Measurements from ENCODE around the gene NCOA7. TPM values are rescaled to one million over a fixed set of nuclear protein-coding genes. Genes with fewer than 3 reads are reported as not detected.

Gene NCOA7
- total and polyA plus RNA-seq, 8 donors: 7.4 to 66.7 (median 14.1) TPM

DNA sequence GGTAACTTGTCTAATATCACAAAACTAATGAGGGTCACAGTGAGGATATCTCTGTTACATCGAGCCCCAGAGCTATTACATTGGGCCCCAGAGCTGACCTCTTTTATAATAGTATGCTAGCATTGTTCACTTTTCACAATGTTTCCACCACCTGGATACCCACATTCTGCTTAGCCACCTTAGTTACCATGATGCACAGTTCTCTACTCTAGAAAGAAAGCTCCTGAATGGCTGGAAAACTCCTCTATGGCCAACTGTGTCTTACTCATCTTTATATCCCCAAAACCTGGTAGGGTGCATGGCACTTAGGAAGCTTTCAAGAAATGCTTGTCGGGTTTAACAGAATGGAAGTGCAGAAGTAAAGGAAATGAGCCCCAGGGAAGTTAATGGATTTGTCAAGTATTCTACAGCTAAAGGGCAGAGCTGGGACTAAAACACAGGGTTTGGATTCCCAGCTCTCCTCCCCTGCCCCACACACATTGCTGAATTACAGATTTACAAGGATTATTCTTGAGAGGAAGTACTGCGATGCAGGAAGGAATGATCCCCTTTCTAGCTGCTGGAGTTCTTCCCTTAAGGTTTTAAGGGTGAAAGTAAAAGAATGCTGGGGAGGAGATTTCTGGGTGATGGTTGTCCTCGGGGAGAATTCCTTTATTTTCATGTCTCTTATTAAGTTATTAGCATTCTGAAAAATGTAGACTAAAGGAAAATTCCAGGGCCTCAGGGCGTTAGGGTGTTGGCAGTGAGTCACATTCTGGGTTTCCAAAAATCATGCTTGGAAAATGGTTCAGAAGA is 149.7 kb downstream of the NCOA7 start:
- 70 to 76% methylated on average over 5 of the region's 5 CpGs for WGBS, 2 donors
- no peak for ATAC-seq
- no peak for FAIRE-seq
- TF ChIP-seq, protein P1, sequence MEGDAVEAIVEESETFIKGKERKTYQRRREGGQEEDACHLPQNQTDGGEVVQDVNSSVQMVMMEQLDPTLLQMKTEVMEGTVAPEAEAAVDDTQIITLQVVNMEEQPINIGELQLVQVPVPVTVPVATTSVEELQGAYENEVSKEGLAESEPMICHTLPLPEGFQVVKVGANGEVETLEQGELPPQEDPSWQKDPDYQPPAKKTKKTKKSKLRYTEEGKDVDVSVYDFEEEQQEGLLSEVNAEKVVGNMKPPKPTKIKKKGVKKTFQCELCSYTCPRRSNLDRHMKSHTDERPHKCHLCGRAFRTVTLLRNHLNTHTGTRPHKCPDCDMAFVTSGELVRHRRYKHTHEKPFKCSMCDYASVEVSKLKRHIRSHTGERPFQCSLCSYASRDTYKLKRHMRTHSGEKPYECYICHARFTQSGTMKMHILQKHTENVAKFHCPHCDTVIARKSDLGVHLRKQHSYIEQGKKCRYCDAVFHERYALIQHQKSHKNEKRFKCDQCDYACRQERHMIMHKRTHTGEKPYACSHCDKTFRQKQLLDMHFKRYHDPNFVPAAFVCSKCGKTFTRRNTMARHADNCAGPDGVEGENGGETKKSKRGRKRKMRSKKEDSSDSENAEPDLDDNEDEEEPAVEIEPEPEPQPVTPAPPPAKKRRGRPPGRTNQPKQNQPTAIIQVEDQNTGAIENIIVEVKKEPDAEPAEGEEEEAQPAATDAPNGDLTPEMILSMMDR (IDR thresholded peaks at IDR 0.05): no peak
- H3K36me3 ChIP-seq: no peaks in the 10 kb centered on the region
- H3K9me3 ChIP-seq: no peaks in the 10 kb centered on the region
- H3K27ac ChIP-seq: no peak overlapping the region
- peaks cover 17 to 40% (median 35%) of the 10 kb centered on the region in 3 donors for H3K4me1 ChIP-seq
- no peak for DNase-seq
- H3K27me3 ChIP-seq: no peaks in the 10 kb centered on the region
- no peak overlapping the region for H3K4me3 ChIP-seq
- intact Hi-C loops (cut with DNase I): no loop called here

DNA sequence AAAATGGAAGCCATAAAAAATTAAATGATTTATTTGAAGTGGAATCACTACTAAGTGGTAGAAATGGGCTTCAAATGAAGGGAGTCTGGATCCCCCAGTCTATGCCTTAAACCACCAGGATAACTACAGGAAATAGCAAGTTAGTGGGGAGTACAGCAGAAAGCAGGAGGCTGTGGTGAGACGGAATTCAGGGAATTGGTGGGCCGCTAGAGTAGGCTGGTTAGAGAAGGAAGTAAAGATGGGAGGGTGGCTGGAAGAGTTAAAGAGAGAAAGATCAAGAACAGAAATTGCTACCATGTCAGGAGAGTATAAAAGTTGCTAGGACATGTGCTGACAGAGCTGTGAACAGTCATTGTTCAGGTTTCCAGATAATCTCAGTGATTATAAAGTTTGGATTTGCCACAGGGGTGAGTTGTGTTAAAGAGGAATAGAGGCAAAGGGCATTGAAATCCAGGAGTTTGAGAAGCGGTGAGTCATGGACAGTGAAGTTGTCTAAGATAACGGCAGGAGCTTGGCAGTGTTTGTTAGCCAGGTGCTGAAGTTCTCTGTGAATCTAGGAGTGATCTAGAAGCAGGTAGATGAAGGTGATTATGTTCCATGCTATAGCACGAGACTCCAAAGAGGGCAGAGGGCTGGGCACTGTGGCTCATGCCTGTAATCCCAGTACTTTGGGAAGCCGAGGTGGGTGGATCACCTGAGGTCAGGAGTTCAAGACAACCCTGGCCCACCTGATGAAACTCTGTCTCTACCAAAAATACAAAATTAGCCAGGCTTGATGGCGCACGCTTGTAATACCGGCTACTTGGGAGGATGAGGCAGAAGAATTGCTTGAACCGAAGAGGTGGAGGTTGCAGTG is 152.1 kb downstream of the NCOA7 start:
- H3K27ac ChIP-seq: peak overlapping the region; percentile 36 to 95 (median 67)
- TF ChIP-seq, protein P1 (IDR thresholded peaks at IDR 0.05): no peak
- peaks cover 20 to 56% (median 46%) of the 10 kb centered on the region in 3 donors for H3K4me1 ChIP-seq
- H3K4me3 ChIP-seq: no peak overlapping the region
- no peaks in the 10 kb centered on the region for H3K36me3 ChIP-seq
- whole genome bisulfite sequencing, 2 donors: 67 to 69% methylated on average over 10 of the region's 10 CpGs
- no peaks in the 10 kb centered on the region for H3K27me3 ChIP-seq
- DNase-seq (peak in 4 of 6 donors; percentile 30 to 67 (median 51)), ATAC-seq (peak; percentile 67 to 77 (median 72)), FAIRE-seq (no peak)
- H3K9me3 ChIP-seq: no peaks in the 10 kb centered on the region
- intact Hi-C loops (cut with DNase I): no loop called here

DNA sequence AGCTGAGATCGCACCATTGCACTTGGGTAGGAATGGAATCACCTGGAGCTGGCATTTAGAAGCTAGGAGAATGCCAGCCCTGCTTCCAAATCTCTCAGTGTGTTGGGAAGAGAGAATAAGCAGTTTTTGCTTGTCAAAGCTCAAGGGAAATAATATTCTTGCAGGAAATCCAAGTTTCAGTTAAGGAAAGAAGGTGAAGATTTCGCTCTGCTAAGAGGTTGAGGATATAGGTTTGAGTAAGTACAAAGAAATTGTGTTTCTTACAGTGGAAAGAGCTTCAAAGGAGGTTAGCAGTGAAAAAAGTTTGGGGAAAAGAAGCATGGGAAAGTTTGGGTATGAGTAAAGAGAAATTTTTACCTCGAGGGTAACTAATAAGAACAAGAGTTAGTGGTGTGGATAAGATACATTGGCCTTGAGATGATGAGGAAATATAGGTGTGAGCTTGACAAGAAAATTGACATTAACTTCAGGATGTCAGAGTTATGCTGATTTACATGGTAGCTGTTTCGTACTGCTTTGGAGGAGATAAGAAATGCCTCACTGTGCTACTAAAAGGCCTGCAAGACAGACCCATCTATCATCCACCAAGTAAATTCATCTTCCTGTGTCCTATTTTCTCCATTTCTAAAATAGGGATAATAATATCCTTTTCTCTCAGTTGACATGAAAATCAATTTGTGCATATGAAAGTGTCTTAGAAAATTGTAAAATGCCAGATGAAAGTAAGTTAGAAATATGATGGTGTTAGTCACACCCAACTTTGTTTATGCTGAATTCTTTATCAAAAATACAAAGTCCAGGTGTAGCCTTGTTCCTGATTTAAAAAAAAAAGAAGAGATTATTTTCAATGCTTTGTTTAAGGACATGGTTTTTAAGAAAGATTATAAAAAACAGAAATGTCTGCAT is 153.0 kb downstream of the NCOA7 start:
- no peaks in the 10 kb centered on the region for H3K36me3 ChIP-seq
- FAIRE-seq (peak; percentile 63), ATAC-seq (peak; percentile 11 to 25 (median 15)), DNase-seq (no peak)
- peak overlapping the region; percentile 36 to 95 (median 67) for H3K27ac ChIP-seq
- 52 to 57% methylated on average over 4 of the region's 4 CpGs for WGBS, 2 donors
- H3K4me1 ChIP-seq: peaks cover 20 to 56% (median 46%) of the 10 kb centered on the region in 3 donors
- H3K9me3 ChIP-seq: no peaks in the 10 kb centered on the region
- intact Hi-C loops (cut with DNase I): no loop called here
- TF ChIP-seq, protein P1 (IDR thresholded peaks at IDR 0.05): no peak
- H3K27me3 ChIP-seq: no peaks in the 10 kb centered on the region
- H3K4me3 ChIP-seq: no peak overlapping the region

DNA sequence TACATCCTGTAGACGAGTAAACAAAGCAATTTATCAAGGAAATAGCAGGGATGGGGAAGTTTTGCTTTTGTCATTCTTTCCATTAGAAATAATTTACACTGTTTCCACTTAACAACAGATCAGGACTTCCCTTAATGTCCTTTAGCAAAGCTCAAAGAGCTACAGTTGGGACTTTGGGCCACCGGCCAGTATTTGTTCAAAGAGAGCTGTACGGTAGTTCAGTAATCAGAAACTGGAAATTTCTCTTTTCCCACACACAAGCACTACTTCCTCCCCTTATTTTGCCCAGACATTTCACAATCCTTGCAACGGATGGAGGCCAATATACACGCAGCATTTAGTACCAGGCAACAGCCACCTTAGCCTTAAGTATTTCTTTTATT is 153.7 kb downstream of the NCOA7 start:
- Histone ChIP-seq H3K27ac (peak overlapping the region; percentile 36 to 95 (median 67)), H3K9me3 (no peaks in the 10 kb centered on the region), H3K4me1 (peaks cover 20 to 56% (median 46%) of the 10 kb centered on the region in 3 donors), H3K36me3 (no peaks in the 10 kb centered on the region), H3K27me3 (no peaks in the 10 kb centered on the region), H3K4me3 (no peak overlapping the region)
- ATAC-seq: peak; percentile 82 to 90 (median 86)
- intact Hi-C loops (cut with DNase I): no loop called here
- TF ChIP-seq, protein P1 (IDR thresholded peaks at IDR 0.05): no peak
- FAIRE-seq: no peak
- peak in 5 of 6 donors; percentile 73 to 91 (median 78) for DNase-seq
- 1% methylated on average over 5 of the region's 5 CpGs for WGBS, 2 donors

Measured in pancreas (tissue), 10 donors.